Daoy (cell line): ENCODE results near the gene LYPD1. TPM values are rescaled to one million over a fixed set of nuclear protein-coding genes. Genes with fewer than 3 reads are reported as not detected.

Source experiments
- DNase-seq: peaks from one replicate; pipeline ENCODE4 v3.0.0-alpha.2; 2015; ENCODE audit warnings: low read depth
- total RNA-seq: library from RNA; depleted of rRNA; stranded (reverse); fragments of >200 nt; shearing (Covaris generic); gene quantifications from 2 replicates; pipeline ENCODE4 v1.2.3, GENCODE V29; 2014

The LYPD1 gene
- total RNA-seq, 1 experiment from 2014 or later: 130 TPM

- no peak for DNase-seq
Observed at GRCh38 chr2:132632000-132632649, 37.9 kb downstream of the LYPD1 start.

- peak; percentile 21 for DNase-seq
Observed at GRCh38 chr2:132627536-132627935, 42.5 kb downstream of the LYPD1 start.

GRCh38 chr2:132623096-132623839 lies 46.7 kb downstream of the LYPD1 start:
- DNase-seq: peak; percentile 75

DNA sequence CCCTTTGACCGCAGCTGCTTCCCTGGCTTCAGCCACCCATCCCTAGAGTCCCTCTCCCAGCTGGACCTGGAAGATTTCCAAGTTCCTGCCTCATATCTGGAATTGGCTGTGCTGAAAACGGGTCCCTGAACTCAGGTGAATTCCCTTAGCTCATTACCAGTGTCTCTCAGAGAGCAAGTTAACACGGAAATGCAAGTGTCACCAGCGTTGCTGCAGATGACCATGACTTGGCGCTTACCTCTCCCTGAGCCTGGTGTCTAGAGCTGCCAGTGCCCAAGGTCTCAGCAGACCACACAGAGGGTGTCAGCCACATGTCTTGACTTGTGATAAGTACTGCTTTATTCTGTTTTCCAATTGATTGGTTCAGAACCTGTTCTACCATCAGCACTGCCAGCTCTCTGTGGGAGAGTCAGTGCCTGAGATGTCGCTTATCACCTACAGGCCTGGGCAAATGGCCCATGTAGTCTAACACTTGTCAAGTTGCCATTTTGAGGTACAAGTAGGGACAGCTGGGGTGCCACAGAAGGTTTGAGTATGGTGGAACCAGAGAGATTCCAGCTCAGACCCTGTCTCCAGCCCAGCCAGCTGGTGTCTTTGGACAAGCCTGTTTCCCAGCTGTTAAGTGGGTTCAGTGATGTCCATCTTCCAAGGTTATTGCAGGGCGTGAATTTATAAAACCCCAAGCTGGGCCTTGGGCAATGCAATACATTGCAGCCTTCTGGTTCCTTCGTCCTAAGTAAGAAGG lies 48.7 kb downstream of the LYPD1 start:
- no peak for DNase-seq

GRCh38 chr2:132620115-132620514 lies 49.9 kb downstream of the LYPD1 start:
- peak; percentile 39 for DNase-seq

DNA sequence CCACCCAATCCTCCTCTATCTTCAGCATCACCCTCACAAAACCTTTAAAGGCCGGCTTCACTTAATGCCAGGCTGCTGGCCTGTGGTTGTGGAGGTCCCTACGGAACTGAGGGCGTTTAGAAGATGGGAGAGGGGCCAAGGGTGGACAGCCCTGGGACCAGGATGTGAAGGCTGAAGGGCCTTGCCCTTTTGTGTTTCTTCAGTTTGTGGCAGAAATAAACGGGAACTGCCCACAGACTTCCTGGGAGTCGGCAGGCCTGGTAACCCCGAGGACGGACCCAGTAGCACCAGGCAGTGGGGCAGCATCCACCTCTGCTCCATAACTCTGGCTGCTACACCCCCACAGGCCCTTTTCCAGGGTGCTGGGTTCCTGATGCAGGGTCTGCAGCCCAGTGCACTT lies 51.3 kb downstream of the LYPD1 start:
- no peak for DNase-seq

GRCh38 chr2:132617989-132618388 lies 52.0 kb downstream of the LYPD1 start:
- no peak for DNase-seq

GRCh38 chr2:132615329-132616085 lies 54.5 kb downstream of the LYPD1 start:
- no peak for DNase-seq

DNA sequence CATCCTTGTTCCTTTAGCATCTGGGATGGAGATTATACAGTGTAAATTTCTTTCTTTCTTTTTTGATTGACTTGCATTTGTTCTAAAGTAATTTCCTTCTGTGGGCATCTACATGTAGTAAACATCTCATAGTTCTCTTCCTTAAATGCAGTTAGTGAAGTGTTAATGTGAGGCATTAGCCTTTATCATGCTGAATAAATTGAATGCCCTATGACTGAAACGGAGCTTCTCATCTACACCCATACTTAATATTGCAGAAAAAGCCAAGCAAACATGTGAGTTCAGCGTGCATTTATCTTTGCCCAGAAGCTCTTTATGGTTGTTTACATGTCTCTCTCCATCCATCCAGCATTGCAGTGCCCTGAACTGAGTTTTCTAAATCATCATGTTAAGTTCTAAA lies 58.3 kb downstream of the LYPD1 start:
- DNase-seq: no peak

DNA sequence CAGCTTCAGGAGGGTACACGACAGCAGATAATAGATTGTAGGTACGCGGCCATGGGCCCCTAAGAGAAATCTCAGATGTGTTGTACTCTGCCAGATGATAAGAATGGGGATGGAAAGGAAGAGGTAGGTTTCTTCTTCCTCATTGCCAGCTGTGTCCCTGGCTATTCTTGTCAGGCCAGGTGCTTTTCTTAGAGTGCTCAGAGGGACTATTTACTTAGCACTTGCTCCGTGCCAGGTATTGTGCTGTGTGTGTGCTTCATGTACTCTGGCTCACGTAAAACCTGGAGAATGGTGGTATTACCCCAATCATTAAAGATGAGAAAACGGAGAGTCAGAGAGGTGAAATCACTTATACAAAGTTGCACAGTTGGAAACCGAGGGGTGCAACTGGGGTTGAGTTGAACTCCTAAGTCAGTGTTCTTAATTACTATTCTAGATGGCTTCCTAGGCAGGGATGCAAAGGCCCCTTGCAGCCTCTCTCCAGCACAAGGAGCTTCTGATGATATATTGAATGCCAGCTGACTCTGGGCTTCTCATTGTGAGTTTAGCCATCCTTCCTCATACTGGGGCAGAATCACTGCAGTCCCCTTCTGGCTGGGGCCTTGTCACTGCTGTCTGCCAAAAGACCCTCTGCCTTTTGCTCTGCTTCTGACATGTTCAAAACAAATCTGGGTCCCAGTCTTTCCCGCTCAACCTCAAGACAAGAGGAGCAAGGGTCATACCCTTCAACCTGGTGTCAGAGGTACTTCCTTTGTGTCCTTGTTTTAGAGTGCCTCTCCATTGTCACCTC lies 60.7 kb downstream of the LYPD1 start:
- no peak for DNase-seq

DNA sequence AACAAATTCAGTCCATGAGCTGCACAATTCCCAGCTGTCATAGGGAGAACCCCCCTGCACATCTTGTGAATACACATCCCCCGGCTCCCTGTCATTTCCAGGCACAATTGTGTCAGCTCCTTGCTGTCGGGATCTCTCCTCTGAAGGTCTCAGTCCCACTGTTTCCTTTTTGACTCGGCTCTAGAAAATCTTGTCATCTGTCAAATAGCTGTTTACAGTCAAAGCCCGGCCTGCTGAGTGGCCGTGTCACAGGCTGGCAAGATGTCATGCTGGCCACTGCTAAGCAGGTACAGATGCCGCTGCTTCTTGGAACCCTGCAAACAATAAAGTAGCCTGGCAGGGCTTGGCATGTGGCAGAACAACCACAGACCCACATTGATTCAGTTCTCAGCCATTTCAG lies 61.7 kb downstream of the LYPD1 start:
- no peak for DNase-seq

DNA sequence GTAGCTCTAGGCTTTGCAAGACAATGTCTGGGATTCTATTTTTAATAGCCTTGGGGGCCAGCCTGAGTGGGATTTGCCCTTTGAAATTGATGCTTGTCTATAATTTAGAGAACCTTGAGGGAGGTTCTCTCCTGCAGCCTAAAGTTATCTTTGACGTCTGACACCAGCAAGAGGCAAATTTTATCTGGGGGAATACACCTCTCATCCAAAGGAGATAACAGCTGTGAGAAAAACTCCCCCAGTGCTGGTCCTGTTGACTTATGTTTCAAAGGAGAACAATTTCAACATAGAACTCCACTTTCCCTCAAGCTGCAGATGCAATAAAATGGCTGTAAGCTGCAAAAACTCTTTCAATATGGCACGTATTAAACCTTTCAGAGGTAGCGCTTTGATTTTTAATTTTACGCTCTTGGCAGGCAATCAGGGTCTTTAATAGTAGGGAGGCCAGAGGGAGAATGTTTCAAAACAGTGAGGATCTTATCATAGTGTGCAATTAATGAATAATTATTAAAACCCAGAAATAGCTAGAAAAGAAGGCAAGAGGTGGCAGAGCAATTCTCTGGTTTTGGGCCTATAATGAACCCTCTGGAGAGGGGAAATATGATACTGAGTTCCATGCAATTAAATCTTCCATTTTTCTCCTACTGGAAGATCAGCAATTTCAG lies 62.4 kb downstream of the LYPD1 start:
- no peak for DNase-seq

DNA sequence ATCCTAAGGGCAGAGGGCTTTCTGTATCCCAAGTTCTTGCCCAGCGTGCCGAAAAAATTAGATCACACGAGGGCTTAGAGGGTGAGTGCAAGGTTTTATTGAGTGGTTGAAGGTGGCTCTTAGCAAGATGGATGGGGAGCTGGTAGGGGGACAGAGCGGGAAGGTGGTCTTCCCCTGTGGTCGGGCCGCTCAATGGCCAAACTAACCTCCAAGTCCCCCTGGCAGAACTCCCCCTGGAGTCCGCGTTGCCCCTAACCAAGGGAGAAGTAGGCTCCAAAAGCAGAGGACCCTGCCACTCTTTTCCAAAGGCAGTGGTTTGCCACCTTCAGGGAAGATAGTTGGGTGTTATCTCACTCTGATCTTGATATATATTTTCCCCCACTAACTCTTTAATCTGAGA lies 63.4 kb downstream of the LYPD1 start:
- no peak for DNase-seq

DNA sequence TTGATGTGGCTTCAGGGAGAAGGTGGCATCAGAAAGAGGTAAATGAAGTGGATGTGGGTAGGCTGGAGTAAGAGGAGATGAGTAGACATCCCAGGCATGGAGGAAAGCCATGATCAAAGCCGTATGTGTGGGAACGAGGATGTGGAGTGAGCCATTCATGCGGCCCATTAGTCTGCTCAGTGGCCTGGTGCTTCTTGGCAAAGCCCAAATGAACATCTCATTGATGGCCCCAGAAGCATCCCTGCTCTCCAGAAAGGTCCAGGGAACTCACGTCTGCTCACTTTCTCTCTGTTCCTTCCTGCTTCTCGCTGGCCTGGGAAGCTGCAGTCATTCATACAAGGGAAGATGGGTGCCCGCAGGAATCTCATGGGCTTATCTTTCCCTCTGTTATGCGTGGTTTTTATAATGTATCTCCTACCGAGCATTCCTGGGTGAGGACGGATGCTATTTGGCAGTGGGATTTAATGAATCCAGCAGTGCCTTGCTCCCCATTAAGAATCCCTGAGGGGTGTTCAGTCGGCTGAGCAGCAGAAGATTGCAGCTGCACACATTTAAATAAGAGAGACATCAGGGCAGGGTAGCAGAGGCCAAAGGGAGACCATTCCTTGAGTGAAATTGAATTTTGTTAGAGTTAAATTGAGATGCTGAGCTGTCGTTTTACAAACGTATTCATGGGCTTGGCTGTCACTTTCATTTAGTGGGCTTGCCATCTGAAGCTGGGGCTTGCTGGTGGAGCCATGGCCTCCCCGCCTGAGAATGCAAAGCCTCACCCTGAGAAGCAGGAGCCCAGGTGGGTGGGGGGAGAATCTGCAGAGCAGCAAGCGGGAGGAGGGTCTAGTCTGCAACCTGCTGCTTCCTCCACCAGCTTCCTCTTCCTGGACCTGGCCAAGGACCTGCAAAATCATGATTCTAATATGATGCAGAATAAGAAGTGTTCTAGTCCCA lies 64.5 kb downstream of the LYPD1 start:
- no peak for DNase-seq

GRCh38 chr2:132604561-132604960 lies 65.4 kb downstream of the LYPD1 start:
- no peak for DNase-seq

GRCh38 chr2:132599556-132599955 lies 70.4 kb downstream of the LYPD1 start:
- no peak for DNase-seq

DNA sequence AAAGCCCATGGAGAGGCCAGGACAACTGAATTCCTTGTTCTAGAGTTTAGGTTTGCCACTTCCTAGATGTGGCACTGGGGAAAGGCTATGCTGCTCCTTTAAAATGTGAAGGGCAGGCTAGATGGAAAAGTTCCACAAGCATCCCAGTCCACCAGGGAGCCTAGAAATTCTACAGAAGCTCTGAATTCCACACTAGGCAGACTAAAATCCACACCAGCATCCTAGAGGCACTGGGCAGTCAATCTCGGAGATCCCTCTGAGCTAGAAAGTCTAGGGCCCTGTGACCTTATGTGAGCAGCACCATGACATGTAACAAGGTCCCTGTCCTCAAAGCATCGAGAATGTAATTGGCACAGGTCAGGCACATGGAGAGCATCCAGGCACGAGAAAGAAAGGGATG lies 71.5 kb downstream of the LYPD1 start:
- DNase-seq: no peak

DNA sequence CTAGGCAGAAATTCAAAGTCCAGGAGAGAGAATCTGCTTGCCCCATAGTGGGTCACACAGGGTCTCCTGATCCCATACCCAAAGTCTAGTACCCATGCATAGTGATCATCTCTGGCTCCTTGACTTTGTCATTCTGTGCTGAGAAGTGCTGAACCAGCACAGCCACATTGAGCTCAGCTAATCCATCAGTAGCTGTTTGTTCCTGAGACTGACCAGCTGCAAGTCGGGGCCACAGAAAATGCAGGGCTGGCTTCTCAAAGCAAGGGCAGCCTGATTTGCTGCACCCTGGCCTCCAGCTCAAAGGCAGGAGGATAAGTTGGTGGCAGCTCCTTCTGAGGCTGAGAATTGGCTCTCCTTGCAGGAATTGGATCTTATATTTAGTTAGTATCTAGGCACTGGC lies 72.2 kb downstream of the LYPD1 start:
- no peak for DNase-seq

DNA sequence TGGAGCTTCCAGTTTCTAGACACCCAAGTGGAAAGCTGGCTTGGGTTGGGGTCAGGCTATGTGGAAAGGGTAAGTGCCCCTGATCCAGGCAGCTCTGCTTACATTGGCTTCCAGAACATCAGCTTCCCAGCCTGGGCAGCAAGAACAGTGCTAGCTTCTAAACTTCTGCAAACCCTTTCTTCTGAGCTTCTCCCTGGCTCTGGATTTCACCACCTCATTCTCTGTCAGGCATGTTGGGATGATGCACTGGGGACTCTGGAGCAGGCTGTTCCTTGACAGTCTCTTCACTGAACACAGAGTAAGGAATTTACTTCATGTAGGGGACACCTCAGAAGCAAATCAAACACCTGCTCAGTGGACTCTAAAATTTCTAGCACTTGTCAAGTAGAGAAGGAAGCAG lies 72.8 kb downstream of the LYPD1 start:
- no peak for DNase-seq

DNA sequence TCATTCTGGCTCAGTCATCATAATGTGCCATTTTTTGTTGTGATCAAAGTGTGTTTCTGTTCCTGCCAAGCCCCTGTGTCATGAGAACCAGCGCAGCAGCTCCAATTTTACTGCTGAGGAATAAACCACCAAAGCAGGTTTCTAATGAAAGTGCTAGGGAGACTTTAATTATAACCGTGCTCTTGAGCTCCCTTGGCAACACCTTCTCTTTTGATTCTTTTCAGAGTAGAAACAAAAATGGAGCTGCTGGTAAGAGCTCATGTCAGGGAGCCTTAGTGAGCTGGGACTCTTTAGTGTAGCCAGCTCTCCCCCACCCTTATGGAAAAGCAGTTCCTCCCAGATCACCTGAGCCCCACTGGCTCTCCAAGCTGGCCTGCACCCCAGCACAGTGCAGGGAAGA lies 74.3 kb downstream of the LYPD1 start:
- no peak for DNase-seq
